SU-DHL-6 (cell line): ENCODE measurements around the gene SEL1L2.

Source experiments
- H2AFZ ChIP-seq: fragments of 200-600 bp; sonication (generic); 2 replicates; pipeline ENCODE4 v1.6.1; 2014; ENCODE audit warnings: low read depth, mild to moderate bottlenecking, moderate library complexity, mixed read lengths, antibody characterized with exemption, low read length; ENCODE audit not compliant: severe bottlenecking
- H3F3A ChIP-seq: fragments of 200-600 bp; shearing (Covaris generic); 2 replicates; pipeline ENCODE4 v1.6.0; 2016; ENCODE audit warnings: antibody characterized with exemption, mild to moderate bottlenecking; ENCODE audit not compliant: insufficient read depth
- H3K27ac ChIP-seq: fragments of 200-600 bp; sonication (generic); 2 replicates; pipeline ENCODE4 v1.5.1; 2016; ENCODE audit warnings: low read depth, mild to moderate bottlenecking, low read length, moderate library complexity, mixed read lengths
- H3K27me3 ChIP-seq: fragments of 200-600 bp; sonication (generic), shearing (Covaris generic); 2 replicates; pipeline ENCODE4 v1.6.0; 2014; ENCODE audit warnings: mild to moderate bottlenecking, low read length
- H3K36me3 ChIP-seq: fragments of 200-600 bp; sonication (generic); 2 replicates; pipeline ENCODE4 v1.6.1; 2014; ENCODE audit warnings: mild to moderate bottlenecking, low read length, mixed read lengths
- H3K4me2 ChIP-seq: fragments of 300-600, 200-600 bp; shearing (Covaris generic), sonication (generic); 2 replicates; pipeline ENCODE4 v1.6.0; 2014; ENCODE audit warnings: low read length, low read depth, mild to moderate bottlenecking; ENCODE audit not compliant: poor library complexity, severe bottlenecking
- H3K4me3 ChIP-seq: fragments of 200-600 bp; sonication (generic); 2 replicates; pipeline ENCODE4 v1.5.1; 2014; ENCODE audit warnings: antibody characterized with exemption, low read length, mild to moderate bottlenecking, mixed read lengths; ENCODE audit not compliant: insufficient read depth, poor library complexity, severe bottlenecking
- H3K79me2 ChIP-seq: fragments of 200-600 bp; sonication (generic); 2 replicates; pipeline ENCODE4 v1.6.1; 2014; ENCODE audit warnings: mild to moderate bottlenecking, low read length, moderate library complexity; ENCODE audit not compliant: insufficient read depth
- H3K9ac ChIP-seq: fragments of 200-600 bp; sonication (generic); 2 replicates; pipeline ENCODE4 v1.7.0; 2014; ENCODE audit warnings: mild to moderate bottlenecking, low read length
- H3K9me2 ChIP-seq: fragments of 200-600 bp; sonication (generic); replicated peaks from 2 replicates; pipeline ENCODE4 v1.6.1; 2014; ENCODE audit warnings: low read length; ENCODE audit not compliant: insufficient read depth
- H3K9me3 ChIP-seq: fragments of 200-600 bp; sonication (generic); 2 replicates; pipeline ENCODE4 v1.6.1; 2014; ENCODE audit warnings: low read length, mixed read lengths; ENCODE audit not compliant: insufficient read depth
- H4K20me1 ChIP-seq: fragments of 200-600 bp; sonication (generic); 2 replicates; pipeline ENCODE4 v1.6.1; 2014; ENCODE audit warnings: low read depth, mild to moderate bottlenecking, antibody characterized with exemption, low read length, moderate library complexity, mixed read lengths
- CTCF ChIP-seq: fragments of 200-600 bp; sonication (generic); IDR thresholded peaks from one replicate; pipeline ENCODE4 v1.5.1; 2017; ENCODE audit warnings: antibody characterized with exemption, mild to moderate bottlenecking, low read length, moderate library complexity; ENCODE audit not compliant: insufficient read depth, poor library complexity, severe bottlenecking
- EZH2phosphoT487 ChIP-seq: fragments of 200-600 bp; sonication (generic), shearing (Covaris generic); conservative IDR thresholded peaks from 2 replicates; pipeline ENCODE4 v1.6.1; 2018; ENCODE audit warnings: mild to moderate bottlenecking, antibody characterized with exemption, low read length, moderate library complexity, mixed read lengths

The SEL1L2 gene

DNA sequence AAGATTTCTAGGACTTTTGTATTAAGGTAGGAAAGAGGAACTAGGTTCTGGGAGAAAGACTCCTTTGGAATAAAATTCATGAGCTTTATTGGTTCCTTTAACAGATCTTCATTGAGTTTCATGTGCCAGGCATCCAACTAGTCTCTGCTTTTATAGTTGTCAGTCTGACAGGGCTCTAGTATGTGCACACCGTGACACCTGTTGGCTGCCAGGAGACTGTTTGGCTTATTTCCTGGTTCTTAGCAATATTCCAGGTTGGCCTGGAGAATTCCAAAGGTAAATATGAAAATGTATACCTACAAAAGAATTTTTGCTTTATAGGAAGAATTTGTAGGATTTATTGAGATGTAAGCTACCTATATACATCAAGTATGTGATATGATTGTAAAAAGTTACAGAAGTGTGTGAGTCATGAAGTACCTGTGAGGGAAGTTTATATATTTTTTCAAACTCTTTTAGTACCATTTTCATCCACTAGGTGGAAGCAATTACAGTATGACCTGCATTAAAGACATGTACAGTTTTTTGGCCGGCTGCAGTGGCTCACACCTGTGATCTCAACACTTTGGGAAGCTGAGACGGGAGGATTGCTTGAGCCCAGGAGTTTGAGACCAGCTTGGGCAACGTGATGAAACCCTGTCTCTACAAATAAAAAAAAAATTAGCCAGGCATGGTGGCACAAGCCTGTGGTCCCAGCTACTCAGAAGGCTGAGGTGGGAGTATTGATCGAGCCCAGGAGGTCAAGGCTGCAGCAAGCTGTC is 170.3 kb downstream of the SEL1L2 start:
- H3K4me2 ChIP-seq, result no peak overlapping the region
- H3K9ac ChIP-seq, result no peak overlapping the region
- no peaks in the 10 kb centered on the region for H3F3A ChIP-seq
- H3K27me3 ChIP-seq, result no peaks in the 10 kb centered on the region
- H3K27ac ChIP-seq, result no peak overlapping the region
- no peaks in the 10 kb centered on the region for H3K9me2 ChIP-seq
- H2AFZ ChIP-seq, result no peak overlapping the region
- H3K4me3 ChIP-seq, result no peak overlapping the region
- H4K20me1 ChIP-seq, result no peaks in the 10 kb centered on the region
- TF ChIP-seq EZH2phosphoT487 (no peak), CTCF (peak; percentile 39)
- no peaks in the 10 kb centered on the region for H3K9me3 ChIP-seq
- H3K36me3 ChIP-seq, result peaks cover 9% of the 10 kb centered on the region; the same call in 1 of the 2 replicates
- no peaks in the 10 kb centered on the region for H3K79me2 ChIP-seq

DNA sequence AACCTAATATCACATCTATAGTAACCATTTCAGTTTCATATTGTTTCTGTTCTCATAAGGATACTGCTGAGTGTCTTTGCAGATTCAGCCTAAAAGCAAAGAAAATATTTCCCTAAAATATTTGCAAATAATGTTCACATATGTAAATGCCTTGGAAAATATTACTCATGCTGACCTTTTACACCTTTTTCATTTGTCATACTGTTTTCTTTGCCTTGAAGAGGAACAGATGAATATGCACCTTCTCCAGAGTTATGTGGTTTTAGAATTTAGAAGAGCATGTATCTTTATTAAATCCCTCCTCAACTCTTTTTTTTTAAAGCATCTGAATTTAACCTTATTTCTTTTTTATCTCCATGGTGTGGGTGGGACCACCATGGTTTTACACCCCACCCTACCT is 173.1 kb downstream of the SEL1L2 start:
- Histone ChIP-seq H3K9ac (no peak overlapping the region), H3K4me2 (no peak overlapping the region), H3K36me3 (peaks cover 9% of the 10 kb centered on the region; the same call in 1 of the 2 replicates), H4K20me1 (no peaks in the 10 kb centered on the region), H3K9me3 (no peaks in the 10 kb centered on the region), H3K4me3 (no peak overlapping the region), H2AFZ (no peak overlapping the region), H3K27ac (no peak overlapping the region), H3K9me2 (no peaks in the 10 kb centered on the region), H3K79me2 (no peaks in the 10 kb centered on the region), H3F3A (no peaks in the 10 kb centered on the region), H3K27me3 (no peaks in the 10 kb centered on the region)
- TF ChIP-seq CTCF (no peak), EZH2phosphoT487 (no peak)

DNA sequence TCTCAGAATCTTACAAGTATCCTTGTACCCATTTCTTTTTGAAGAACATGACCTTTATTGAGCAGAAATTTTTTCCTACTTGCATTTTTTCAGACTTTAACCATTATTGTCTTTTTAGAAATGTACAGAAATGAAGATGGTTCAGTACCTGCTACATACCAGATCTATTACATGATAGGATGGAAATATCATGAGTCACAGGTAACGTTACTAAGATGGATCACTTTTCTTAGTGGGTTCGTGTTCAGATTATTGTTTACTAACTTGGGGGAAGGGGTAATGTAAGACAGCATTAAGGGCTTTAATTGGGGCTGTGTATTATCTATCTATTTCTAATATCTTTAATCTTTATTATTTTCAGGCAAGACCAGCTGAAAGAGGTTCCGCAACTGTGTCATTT is 173.7 kb downstream of the SEL1L2 start:
- Histone ChIP-seq H3K9ac (no peak overlapping the region), H2AFZ (no peak overlapping the region), H3K27ac (no peak overlapping the region), H4K20me1 (no peaks in the 10 kb centered on the region), H3K4me2 (no peak overlapping the region), H3K36me3 (peaks cover 9% of the 10 kb centered on the region; the same call in 1 of the 2 replicates), H3K9me2 (no peaks in the 10 kb centered on the region), H3K4me3 (no peak overlapping the region), H3F3A (no peaks in the 10 kb centered on the region), H3K9me3 (no peaks in the 10 kb centered on the region), H3K79me2 (no peaks in the 10 kb centered on the region), H3K27me3 (no peaks in the 10 kb centered on the region)
- TF ChIP-seq EZH2phosphoT487, result no peak

- Histone ChIP-seq H3K4me2 (no peak overlapping the region), H3K27me3 (no peaks in the 10 kb centered on the region), H3K79me2 (no peaks in the 10 kb centered on the region), H2AFZ (no peak overlapping the region), H3K4me3 (no peak overlapping the region), H3K36me3 (peaks cover 11% of the 10 kb centered on the region; the same call in 1 of the 2 replicates), H4K20me1 (no peaks in the 10 kb centered on the region), H3K9me2 (no peaks in the 10 kb centered on the region), H3F3A (no peaks in the 10 kb centered on the region), H3K9me3 (no peaks in the 10 kb centered on the region), H3K27ac (no peak overlapping the region), H3K9ac (no peak overlapping the region)
- TF ChIP-seq CTCF (no peak), EZH2phosphoT487 (no peak)
Observed at GRCh38 chr20:13814672-13815071, 175.7 kb downstream of the SEL1L2 start.
